GM12878 (cell line): Measurements from ENCODE around the gene ADAM19. TPM values are rescaled to one million over a fixed set of nuclear protein-coding genes. Genes with fewer than 3 reads are reported as not detected.

Source experiments
- ATAC-seq: fragments of 200-7000 bp; cut with Tn5 transposase; 3 replicates; pipeline ENCODE4 v1.9.1; 2020; ENCODE audit warnings: mild to moderate bottlenecking, moderate library complexity
- BruUV-seq: library from RNA; stranded (reverse); fragments of 400-500 nt; replicated peaks from 2 replicates; lab custom pipeline; 2021; lab: Mats Ljungman, UMichigan
- CTCF ChIA-PET: fragments of 300-600 bp; sonication (Branson Sonifier 250); formaldehyde crosslinking; extraction: SDS; loops from one replicate; lab custom pipeline; 2021; ENCODE audit warnings: inconsistent platforms; lab: Yijun Ruan, JAX
- POLR2A ChIA-PET: fragments of 350-600 bp; formaldehyde crosslinking; extraction: SDS; loops from one replicate; lab custom pipeline; 2021; ENCODE audit warnings: inconsistent platforms; lab: Charles Lee
- RAD21 ChIA-PET: fragments of 300-600 bp; sonication (Branson Sonifier 250); formaldehyde crosslinking; loops from one replicate; lab custom pipeline; 2023; ENCODE audit warnings: antibody characterized with exemption; ENCODE audit not compliant: unreplicated experiment; lab: Charles Lee
- SMC1A ChIA-PET: fragments of 300-600 bp; sonication (Branson Sonifier 250); formaldehyde crosslinking; loops from one replicate; lab custom pipeline; 2023; ENCODE audit not compliant: unreplicated experiment, uncharacterized antibody; lab: Charles Lee
- DNase-seq: peaks from one replicate; pipeline ENCODE4 v3.0.0-alpha.2; 2011; ENCODE audit warnings: low read depth, low spot score
- FAIRE-seq: peaks from 3 replicates; lab custom pipeline; 2011; peaks lifted over from hg19 to GRCh38; lab: Jason Lieb, UNC
- H2AFZ ChIP-seq: 2 replicates; pipeline ENCODE4 v1.6.0; 2011; ENCODE audit warnings: low read depth, low read length, control low read depth; ENCODE audit not compliant: control insufficient read depth
- H3K27ac ChIP-seq: 2 replicates; pipeline ENCODE4 v1.5.1; 2011; ENCODE audit warnings: control low read depth; ENCODE audit not compliant: control insufficient read depth, insufficient read depth
- H3K27me3 ChIP-seq, 2 experiments: replicated peaks in 1 of 2; 2 replicates each; pipeline versions ENCODE4 v1.6.0 to v1.6.1; 2011; ENCODE audit warnings: low read length in 1 of 2; ENCODE audit not compliant: control insufficient read depth in 2 of 2, insufficient read depth in 2 of 2
- H3K36me3 ChIP-seq, 2 experiments: 2 replicates each; pipeline ENCODE4 v1.5.1; 2011; ENCODE audit warnings: low read length in 1 of 2; ENCODE audit not compliant: control insufficient read depth in 2 of 2, insufficient read depth in 2 of 2
- H3K4me1 ChIP-seq: 2 replicates; pipeline ENCODE4 v1.6.1; 2011; ENCODE audit warnings: mild to moderate bottlenecking, low read length, moderate library complexity, mixed read lengths; ENCODE audit not compliant: control insufficient read depth, insufficient read depth
- H3K4me2 ChIP-seq: 2 replicates; pipeline ENCODE4 v1.6.0; 2011; ENCODE audit warnings: control low read depth; ENCODE audit not compliant: control insufficient read depth, insufficient read depth
- H3K4me3 ChIP-seq: fragments of 200-600 bp; sonication (generic); 2 replicates; pipeline ENCODE4 v1.5.1; 2016
- H3K79me2 ChIP-seq: 2 replicates; pipeline ENCODE4 v1.6.0; 2011; ENCODE audit warnings: low read length; ENCODE audit not compliant: control insufficient read depth, insufficient read depth
- H3K9ac ChIP-seq: 2 replicates; pipeline ENCODE4 v1.8.0; 2011; ENCODE audit warnings: low read length, control low read depth, mixed read lengths; ENCODE audit not compliant: control insufficient read depth, insufficient read depth
- H3K9me3 ChIP-seq: replicated peaks from 3 replicates; pipeline ENCODE4 v1.5.1; 2011; ENCODE audit warnings: mild to moderate bottlenecking, low read length; ENCODE audit not compliant: control insufficient read depth, insufficient read depth
- H4K20me1 ChIP-seq: 2 replicates; pipeline ENCODE4 v1.6.0; 2011; ENCODE audit not compliant: control insufficient read depth, insufficient read depth
- BMI1 ChIP-seq: fragments of 450-650 bp; IDR thresholded peaks from 2 replicates; pipeline ENCODE4 v1.6.1; 2016; ENCODE audit warnings: mild to moderate bottlenecking, moderate library complexity, borderline replicate concordance
- E2F4 ChIP-seq: IDR thresholded peaks from 2 replicates; pipeline ENCODE4 v1.6.1; 2012; ENCODE audit warnings: low read depth, low read length, improper control_type of control experiment
- POLR2A ChIP-seq: IDR thresholded peaks from 2 replicates; pipeline ENCODE4 v1.6.1; 2011; ENCODE audit warnings: low read depth, mild to moderate bottlenecking, low read length
- SMARCA5 ChIP-seq: fragments of 450-650 bp; IDR thresholded peaks from 2 replicates; pipeline ENCODE4 v1.6.1; 2017; ENCODE audit warnings: mild to moderate bottlenecking
- USF1 ChIP-seq: IDR thresholded peaks from 2 replicates; pipeline ENCODE4 v1.6.1; 2011; ENCODE audit warnings: borderline replicate concordance, low read depth, mild to moderate bottlenecking, moderate library complexity, mixed read lengths, low read length; ENCODE audit not compliant: insufficient read depth; ENCODE audit errors: extremely low read length
- ZBTB40 ChIP-seq: fragments of 450-650 bp; IDR thresholded peaks from 2 replicates; pipeline ENCODE4 v1.6.1; 2016; ENCODE audit warnings: mild to moderate bottlenecking, moderate library complexity, borderline replicate concordance
- WGBS: methylation state at CpG from one replicate; pipeline ENCODE4 v1.1.6; 2016; ENCODE audit warnings: low lambda C conversion rate; ENCODE audit not compliant: insufficient replicate concordance, insufficient coverage; ENCODE audit errors: missing lambda C conversion rate; 5-methylcytosine and 5-hydroxymethylcytosine counted together
- in situ Hi-C: fragments of 300-500 bp; cut with MboI; formaldehyde crosslinking; loops from 9 replicates; pipeline ENCODE4 v1.14.3; 2018; ENCODE audit warnings: mixed read lengths
- intact Hi-C: fragments of 100-400 bp; cut with micrococcal nuclease; formaldehyde crosslinking; loops from one replicate; pipeline ENCODE4 v1.14.2; 2022; ENCODE audit not compliant: unreplicated experiment
- polyA plus RNA-seq, 11 experiments: library from polyadenylated mRNA; depleted of rRNA in 4 of 11; unstranded in 6 of 11; stranded (reverse) in 5 of 11; fragments of >200 nt; fragmentation: Nextera tagmentation in 4 of 11; fragmentation: Illumina TruSeq in 1 of 11; extraction: Ambion mirVana in 4 of 11; extraction: Trizol in 1 of 11; gene quantifications; 1 replicate in 1 of 11; 2 replicates in 10 of 11; pipeline versions ENCODE4 v1.2.1 to v1.2.3, GENCODE V29; 2011 to 2016; ENCODE audit warnings: inconsistent platforms in 2 of 11, missing spikeins in 2 of 11, low read depth in 1 of 11
- total RNA-seq, 4 experiments: library from RNA; depleted of rRNA in 3 of 4; stranded (reverse); fragments of >200 nt in 3 of 4; fragmentation: Illumina TruSeq in 1 of 4; extraction: Trizol in 1 of 4; gene quantifications; 2 replicates each; pipeline versions ENCODE4 v1.2.1 to v1.2.3, GENCODE V29; 2013 to 2021

The ADAM19 gene
- total and polyA plus RNA-seq, 10 of the 15 experiments (the other 5 are each of a cell fraction or from before 2014, with no cell fraction given) = 16.0 to 92.8 (median 44.7) TPM

- RAD21 ChIA-PET = no interaction called here
- in situ Hi-C loops (no loop called here), intact Hi-C loops (no loop called here)
- Histone ChIP-seq H3K27ac (no peak overlapping the region), H4K20me1 (no peaks in the 10 kb centered on the region), H3K4me3 (no peak overlapping the region), H3K36me3 (peaks cover 15 to 28% of the 10 kb centered on the region in 2 experiments), H3K9me3 (no peaks in the 10 kb centered on the region), H3K4me2 (no peak overlapping the region), H3K27me3 (no peaks in the 10 kb centered on the region), H3K4me1 (peaks cover 12% of the 10 kb centered on the region), H3K79me2 (no peaks in the 10 kb centered on the region), H3K9ac (no peak overlapping the region), H2AFZ (no peak overlapping the region)
- DNase-seq (no peak), ATAC-seq (no peak), FAIRE-seq (no peak)
- SMC1A ChIA-PET = no interaction called here
- 88% methylated on average over 8 of the region's 8 CpGs for WGBS
- no TSS peak for BruUV-seq
- POLR2A ChIA-PET = no interaction called here
- TF ChIP-seq USF1 (no peak), POLR2A (no peak), ZBTB40 (no peak), E2F4 (no peak), BMI1 (no peak), SMARCA5 (no peak)
- CTCF ChIA-PET = no interaction called here
Observed at GRCh38 chr5:157513182-157513581, 62.4 kb downstream of the ADAM19 start.
